HG03571 (cell line): ENCODE measurements around the gene ADAMTS10.
"Not testable (repeated sequence)": the region's sequence is repeated elsewhere in the genome, so short reads cannot be mapped to it uniquely, and the experiment has no call there.

Experiments
- ATAC-seq: cut with Tn5 transposase; IDR thresholded peaks from one replicate; pipeline ENCODE4 v1.9.1; 2021; ENCODE audit not compliant: unreplicated experiment

Gene ADAMTS10

GRCh38 chr19:8629184-8629583 is 18.7 kb upstream of the ADAMTS10 start:
- ATAC-seq, result no peak

GRCh38 chr19:8626842-8627241 is 16.3 kb upstream of the ADAMTS10 start:
- no peak for ATAC-seq

GRCh38 chr19:8622886-8623285 is 12.4 kb upstream of the ADAMTS10 start:
- ATAC-seq, result not testable (repeated sequence)

- no peak for ATAC-seq
These were observed 8.2 kb upstream of the ADAMTS10 start for GRCh38 chr19:8618751-8619150.

- no peak for ATAC-seq
These were observed 7.5 kb upstream of the ADAMTS10 start for GRCh38 chr19:8617984-8618383.

- ATAC-seq, result not testable (repeated sequence)
These were observed 6.8 kb upstream of the ADAMTS10 start for GRCh38 chr19:8617325-8617724.

- no peak for ATAC-seq
These were observed 6.3 kb upstream of the ADAMTS10 start for GRCh38 chr19:8616861-8617260.

GRCh38 chr19:8615813-8616596 is 5.5 kb upstream of the ADAMTS10 start:
- no peak for ATAC-seq

- no peak for ATAC-seq
These were observed 4.5 kb upstream of the ADAMTS10 start for GRCh38 chr19:8615024-8615423.

GRCh38 chr19:8614455-8614854 is 3.9 kb upstream of the ADAMTS10 start:
- no peak for ATAC-seq

- no peak for ATAC-seq
These were observed 2.3 kb upstream of the ADAMTS10 start for GRCh38 chr19:8612807-8613171.

GRCh38 chr19:8611877-8612806 is 1.6 kb upstream of the ADAMTS10 start:
- no peak for ATAC-seq

GRCh38 chr19:8611391-8611876 is 919 bp upstream of the ADAMTS10 start:
- no peak for ATAC-seq

GRCh38 chr19:8610936-8611300 is 403 bp upstream of the ADAMTS10 start:
- ATAC-seq, result no peak

- ATAC-seq, result no peak
These were observed 1.1 kb downstream of the ADAMTS10 start for GRCh38 chr19:8609279-8610040.

- no peak for ATAC-seq
These were observed 1.6 kb downstream of the ADAMTS10 start for GRCh38 chr19:8608941-8609278.

GRCh38 chr19:8607386-8607785 is 3.1 kb downstream of the ADAMTS10 start:
- no peak for ATAC-seq

- ATAC-seq, result no peak
These were observed 5.0 kb downstream of the ADAMTS10 start for GRCh38 chr19:8605514-8605913.

- no peak for ATAC-seq
These were observed 8.7 kb downstream of the ADAMTS10 start for GRCh38 chr19:8601796-8602195.

GRCh38 chr19:8600816-8601215 is 9.7 kb downstream of the ADAMTS10 start:
- ATAC-seq, result no peak

- no peak for ATAC-seq
These were observed 10.5 kb downstream of the ADAMTS10 start for GRCh38 chr19:8600064-8600463.
